SK-N-MC (cell line): ENCODE results near the gene FALEC.

Experiments
- EZH2 ChIP-seq: fragments of 200-600 bp; sonication (generic); IDR thresholded peaks from one replicate; pipeline ENCODE4 v1.6.1; 2017; ENCODE audit warnings: antibody characterized with exemption
- FOXP2 ChIP-seq: optimal IDR thresholded peaks from 2 replicates; pipeline ENCODE3; 2011; ENCODE audit warnings: mild to moderate bottlenecking, moderate library complexity; ENCODE audit not compliant: insufficient read depth; ENCODE audit errors: extremely low read length, control extremely low read depth
- POLR2AphosphoS5 ChIP-seq: IDR thresholded peaks from 2 replicates; pipeline ENCODE4 v1.6.1; 2012; ENCODE audit warnings: mild to moderate bottlenecking, low read depth, low read length, borderline replicate concordance

GRCh38 chr1:150535511-150536287 is 20.1 kb downstream of the FALEC start:
- TF ChIP-seq FOXP2 (no peak), POLR2AphosphoS5 (no peak), EZH2 (no peak)
